ENCODE measurements around the gene KCND3.
A peak's percentile ranks its signal among the peaks of the same experiment; 100 is the strongest.

Gene KCND3

GRCh38 chr1:111841189-111841588 is 148.3 kb downstream of the KCND3 start:
- no peak for DNase-seq

- DNase-seq: no peak
Measured at GRCh38 chr1:111837393-111837792, 152.1 kb downstream of the KCND3 start.

GRCh38 chr1:111836111-111836510 is 153.4 kb downstream of the KCND3 start:
- no peak for DNase-seq

- DNase-seq: no peak
Measured at GRCh38 chr1:111835514-111835913, 154.0 kb downstream of the KCND3 start.

GRCh38 chr1:111834956-111835355 is 154.5 kb downstream of the KCND3 start:
- DNase-seq: no peak

- DNase-seq: no peak
Measured at GRCh38 chr1:111833334-111833733, 156.1 kb downstream of the KCND3 start.

- DNase-seq: no peak
Measured at GRCh38 chr1:111832521-111833155, 156.8 kb downstream of the KCND3 start.

GRCh38 chr1:111831153-111831552 is 158.3 kb downstream of the KCND3 start:
- DNase-seq: no peak

GRCh38 chr1:111827946-111828345 is 161.5 kb downstream of the KCND3 start:
- no peak for DNase-seq

GRCh38 chr1:111826278-111826677 is 163.2 kb downstream of the KCND3 start:
- DNase-seq: no peak

- DNase-seq: no peak
Measured at GRCh38 chr1:111825217-111825616, 164.3 kb downstream of the KCND3 start.

- no peak for DNase-seq
Measured at GRCh38 chr1:111822138-111822537, 167.3 kb downstream of the KCND3 start.

- DNase-seq: no peak
Measured at GRCh38 chr1:111821121-111821745, 168.2 kb downstream of the KCND3 start.

GRCh38 chr1:111819566-111820263 is 169.8 kb downstream of the KCND3 start:
- no peak for DNase-seq

- no peak for DNase-seq
Measured at GRCh38 chr1:111818546-111818945, 170.9 kb downstream of the KCND3 start.

- no peak for DNase-seq
Measured at GRCh38 chr1:111818081-111818480, 171.4 kb downstream of the KCND3 start.

- DNase-seq: no peak
Measured at GRCh38 chr1:111814642-111815041, 174.8 kb downstream of the KCND3 start.

GRCh38 chr1:111814305-111814628 is 175.2 kb downstream of the KCND3 start:
- no peak for DNase-seq

- peak in 1 of 2 experiments; percentile 18 for DNase-seq
Measured at GRCh38 chr1:111813440-111814304, 175.8 kb downstream of the KCND3 start.

- DNase-seq: no peak
Measured at GRCh38 chr1:111812306-111812705, 177.2 kb downstream of the KCND3 start.

GRCh38 chr1:111811891-111812290 is 177.6 kb downstream of the KCND3 start:
- no peak for DNase-seq

- DNase-seq: no peak
Measured at GRCh38 chr1:111805251-111805650, 184.2 kb downstream of the KCND3 start.

- DNase-seq: peak in 1 of 2 experiments; percentile 16
Measured at GRCh38 chr1:111804776-111805175, 184.7 kb downstream of the KCND3 start.

All from NCI-H526 (cell line).